CD14-positive monocyte (primary cell): ENCODE data around the gene STX18. TPM values are rescaled to one million over a fixed set of nuclear protein-coding genes. Genes with fewer than 3 reads are reported as not detected.

Source experiments
- DNase-seq, 3 donors: peaks; one replicate each; pipeline ENCODE4 v3.0.0-alpha.2; 2011 to 2022
- H2AFZ ChIP-seq: 2 replicates; pipeline ENCODE4 v1.6.0; 2012; ENCODE audit warnings: mild to moderate bottlenecking, low read depth, low read length, inconsistent platforms; ENCODE audit not compliant: insufficient read depth, poor library complexity, severe bottlenecking
- H3K27ac ChIP-seq, 2 donors: 1 replicate in 1 of 2; 2 replicates in 1 of 2; pipeline ENCODE4 v1.5.1; 2012 to 2013; ENCODE audit warnings: low read length in 2 of 2, control low read depth in 1 of 2, inconsistent platforms in 1 of 2, low read depth in 1 of 2, mild to moderate bottlenecking in 1 of 2
- H3K27me3 ChIP-seq, 2 donors: one replicate each; pipeline versions ENCODE4 v1.6.0 to v1.6.1; 2011 to 2013; ENCODE audit warnings: low read length in 2 of 2; ENCODE audit not compliant: control insufficient read depth in 2 of 2, insufficient read depth in 2 of 2
- H3K36me3 ChIP-seq, 2 donors: replicated peaks in 1 of 2; 1 replicate in 1 of 2; 2 replicates in 1 of 2; pipeline versions ENCODE4 v1.5.1 to v1.6.1; 2012 to 2013; ENCODE audit warnings: low read length in 2 of 2, control low read depth in 1 of 2, inconsistent platforms in 1 of 2, mild to moderate bottlenecking in 1 of 2; ENCODE audit not compliant: insufficient read depth in 2 of 2, control insufficient read depth in 1 of 2
- H3K4me1 ChIP-seq, 2 donors: 1 replicate in 1 of 2; 2 replicates in 1 of 2; pipeline versions ENCODE4 v1.5.1 to v1.6.1; 2012 to 2013; ENCODE audit warnings: low read length in 2 of 2, control low read depth in 1 of 2, inconsistent platforms in 1 of 2, mild to moderate bottlenecking in 1 of 2, moderate library complexity in 1 of 2; ENCODE audit not compliant: insufficient read depth in 2 of 2, control insufficient read depth in 1 of 2
- H3K4me2 ChIP-seq: replicated peaks from 2 replicates; pipeline ENCODE3; 2012; ENCODE audit warnings: low read length, moderate library complexity, mild to moderate bottlenecking; ENCODE audit not compliant: poor library complexity, severe bottlenecking; ENCODE audit errors: extremely low read depth
- H3K4me3 ChIP-seq, 3 experiments: fragments of 200-600 bp in 1 of 3; sonication (generic) in 1 of 3; replicated peaks in 1 of 3; 1 replicate in 2 of 3; 2 replicates in 1 of 3; pipeline ENCODE4 v1.5.1; 2011 to 2013; ENCODE audit warnings: low read length in 3 of 3, mild to moderate bottlenecking in 3 of 3, control low read depth in 2 of 3, low read depth in 2 of 3, inconsistent platforms in 1 of 3, moderate library complexity in 1 of 3
- H3K79me2 ChIP-seq: 2 replicates; pipeline ENCODE4 v1.6.0; 2012; ENCODE audit warnings: mild to moderate bottlenecking, control low read depth, inconsistent platforms, low read length, moderate library complexity; ENCODE audit not compliant: insufficient read depth
- H3K9ac ChIP-seq: 2 replicates; pipeline ENCODE4 v1.6.0; 2017; ENCODE audit warnings: low read length, mild to moderate bottlenecking; ENCODE audit not compliant: insufficient read depth, poor library complexity, severe bottlenecking
- H3K9me3 ChIP-seq, 2 donors: replicated peaks in 1 of 2; 1 replicate in 1 of 2; 2 replicates in 1 of 2; pipeline versions ENCODE4 v1.5.1 to v1.6.1; 2012 to 2013; ENCODE audit warnings: low read length in 2 of 2, control low read depth in 1 of 2; ENCODE audit not compliant: control insufficient read depth in 1 of 2, insufficient read depth in 1 of 2
- H4K20me1 ChIP-seq: 2 replicates; pipeline ENCODE4 v1.6.0; 2012; ENCODE audit warnings: mild to moderate bottlenecking, low read length, control low read depth, moderate library complexity; ENCODE audit not compliant: insufficient read depth
- H3K27ac Mint-ChIP-seq, 7 donors: one replicate each; pipeline ENCODE4 v1.8.0; 2020; ENCODE audit warnings: mild to moderate bottlenecking in 7 of 7, mixed read lengths in 7 of 7, moderate library complexity in 6 of 7, inconsistent platforms in 2 of 7
- H3K27me3 Mint-ChIP-seq, 3 donors: one replicate each; pipeline ENCODE4 v1.8.0; 2021 to 2022; ENCODE audit warnings: low read depth in 3 of 3, mild to moderate bottlenecking in 3 of 3, mixed read lengths in 3 of 3, moderate library complexity in 3 of 3, inconsistent platforms in 1 of 3
- H3K36me3 Mint-ChIP-seq, 2 donors: one replicate each; pipeline ENCODE4 v1.8.0; 2020; ENCODE audit warnings: mixed read lengths in 2 of 2, inconsistent platforms in 1 of 2, mild to moderate bottlenecking in 1 of 2
- H3K4me1 Mint-ChIP-seq: one replicate; pipeline ENCODE4 v1.8.0; 2020; ENCODE audit warnings: mild to moderate bottlenecking, mixed read lengths
- H3K4me3 Mint-ChIP-seq, 2 donors: one replicate each; pipeline ENCODE4 v1.8.0; 2020; ENCODE audit warnings: mild to moderate bottlenecking in 2 of 2, mixed read lengths in 2 of 2, moderate library complexity in 1 of 2
- H3K9me3 Mint-ChIP-seq, 7 donors: one replicate each; pipeline ENCODE4 v1.8.0; 2020 to 2022; ENCODE audit warnings: mixed read lengths in 7 of 7, mild to moderate bottlenecking in 6 of 7, moderate library complexity in 6 of 7, inconsistent platforms in 2 of 7
- CTCF ChIP-seq: fragments of 200-600 bp; IDR thresholded peaks from one replicate; pipeline ENCODE4 v1.8.0; 2022; ENCODE audit warnings: antibody characterized with exemption, mild to moderate bottlenecking
- WGBS: methylation state at CpG from one replicate; pipeline ENCODE4 v1.1.5; 2013; ENCODE audit warnings: missing lambda C conversion rate; ENCODE audit not compliant: insufficient coverage; 5-methylcytosine and 5-hydroxymethylcytosine counted together
- intact Hi-C, 2 donors: fragments of 100-400 bp; cut with micrococcal nuclease; formaldehyde crosslinking; loops; one replicate each; pipeline versions ENCODE4 v1.15.0 to v1.15.1; 2023
- polyA plus RNA-seq, 3 donors: library from polyadenylated mRNA; depleted of rRNA in 1 of 3; unstranded in 2 of 3; stranded (reverse) in 1 of 3; fragments of 300-500 nt in 2 of 3; fragments of >200 nt in 1 of 3; fragmentation: Illumina TruSeq in 2 of 3; gene quantifications; 1 replicate in 2 of 3; 2 replicates in 1 of 3; pipeline ENCODE4 v1.2.3, GENCODE V29; 2012 to 2021

The STX18 gene
- polyA plus RNA-seq, 3 donors = 19.0 to 24.1 (median 19.6) TPM

- Mint-ChIP-seq H3K27me3 (peaks cover 0 to 2% (median 0%) of the 10 kb centered on the region in 3 donors), H3K4me1 (no peaks in the 10 kb centered on the region)
Measured at GRCh38 chr4:4480685-4481398, 61.0 kb downstream of the STX18 start.

GRCh38 chr4:4480205-4480604 is 61.6 kb downstream of the STX18 start:
- Histone ChIP-seq H3K36me3 (no peaks in the 10 kb centered on the region), H3K9me3 (no peaks in the 10 kb centered on the region), H3K79me2 (peaks cover 29% of the 10 kb centered on the region), H3K4me1 (no peaks in the 10 kb centered on the region), H4K20me1 (peaks cover 74% of the 10 kb centered on the region), H3K4me3 (no peak overlapping the region), H3K4me2 (no peak overlapping the region), H2AFZ (no peak overlapping the region), H3K9ac (no peak overlapping the region), H3K27ac (no peak overlapping the region), H3K27me3 (no peaks in the 10 kb centered on the region)
- Mint-ChIP-seq H3K4me3 (no peak overlapping the region), H3K9me3 (no peaks in the 10 kb centered on the region), H3K4me1 (no peaks in the 10 kb centered on the region), H3K27ac (no peak overlapping the region), H3K27me3 (no peaks in the 10 kb centered on the region), H3K36me3 (peaks cover 0 to 8% of the 10 kb centered on the region in 2 donors)
- intact Hi-C loops = loop anchor here (10.0 kb wide), 2 partner anchors 395 to 1335 kb away; no protein-coding TSS in a partner anchor
- no peak for DNase-seq
- WGBS = 92% methylated on average over 6 of the region's 7 CpGs
- no peak for TF ChIP-seq CTCF

More at GRCh38 chr4:4480685-4481398, 61.0 kb downstream of the STX18 start:
- Mint-ChIP-seq H3K9me3 (no peaks in the 10 kb centered on the region), H3K4me3 (no peak overlapping the region), H3K27ac (no peak overlapping the region), H3K36me3 (peaks cover 5 to 8% of the 10 kb centered on the region in 2 donors)
- Histone ChIP-seq H3K27me3 (no peaks in the 10 kb centered on the region), H3K79me2 (peaks cover 32% of the 10 kb centered on the region), H3K9ac (no peak overlapping the region), H2AFZ (no peak overlapping the region), H3K4me3 (no peak overlapping the region), H4K20me1 (peaks cover 78% of the 10 kb centered on the region), H3K9me3 (no peaks in the 10 kb centered on the region), H3K36me3 (no peaks in the 10 kb centered on the region), H3K27ac (no peak overlapping the region), H3K4me1 (no peaks in the 10 kb centered on the region), H3K4me2 (no peak overlapping the region)
- TF ChIP-seq CTCF = no peak
- DNase-seq = no peak
- intact Hi-C loops = loop anchor here (10.0 kb wide), 2 partner anchors 394 to 1334 kb away; no protein-coding TSS in a partner anchor
- 89% methylated on average over 2 of the region's 6 CpGs for WGBS
